SK-N-MC (cell line): ENCODE data around the gene TPP1.

ENCODE experiments used
- EZH2 ChIP-seq: fragments of 200-600 bp; sonication (generic); IDR thresholded peaks from one replicate; pipeline ENCODE4 v1.6.1; 2017; ENCODE audit warnings: antibody characterized with exemption
- POLR2AphosphoS5 ChIP-seq: IDR thresholded peaks from 2 replicates; pipeline ENCODE4 v1.6.1; 2012; ENCODE audit warnings: mild to moderate bottlenecking, low read depth, low read length, borderline replicate concordance

- TF ChIP-seq EZH2 = no peak
- TF ChIP-seq POLR2AphosphoS5 = no peak
These were observed 23.7 kb upstream of the TPP1 start for GRCh38 chr11:6642957-6643356.
